Naive B cell (primary cell): ENCODE measurements around the gene DBI. TPM values are rescaled to one million over a fixed set of nuclear protein-coding genes. Genes with fewer than 3 reads are reported as not detected.
A peak's percentile ranks its signal among the peaks of the same experiment; 100 is the strongest.
"Not testable (repeated sequence)": the region's sequence is repeated elsewhere in the genome, so short reads cannot be mapped to it uniquely, and the experiment has no call there.

Source experiments
- ATAC-seq, 2 donors: fragments of 150-1000 bp; cut with Tn5 transposase; 2 replicates each; pipeline ENCODE4 v1.10.0; 2021; ENCODE audit warnings: low read depth in 2 of 2, mild to moderate bottlenecking in 2 of 2, moderate library complexity in 2 of 2
- DNase-seq: peaks from one replicate; pipeline ENCODE4 v3.0.0; 2022
- H3K27ac Mint-ChIP-seq, 6 donors: one replicate each; pipeline ENCODE4 v1.8.0; 2020 to 2022; ENCODE audit warnings: mild to moderate bottlenecking in 6 of 6, mixed read lengths in 6 of 6, moderate library complexity in 5 of 6, inconsistent platforms in 2 of 6
- H3K27me3 Mint-ChIP-seq, 3 donors: one replicate each; pipeline ENCODE4 v1.8.0; 2021 to 2022; ENCODE audit warnings: mixed read lengths in 3 of 3, mild to moderate bottlenecking in 1 of 3
- H3K36me3 Mint-ChIP-seq, 2 donors: one replicate each; pipeline ENCODE4 v1.8.0; 2020 to 2022; ENCODE audit warnings: mixed read lengths in 2 of 2, inconsistent platforms in 1 of 2, mild to moderate bottlenecking in 1 of 2
- H3K4me1 Mint-ChIP-seq, 3 donors: one replicate each; pipeline ENCODE4 v1.8.0; 2020 to 2022; ENCODE audit warnings: mixed read lengths in 3 of 3, inconsistent platforms in 1 of 3, mild to moderate bottlenecking in 1 of 3, moderate library complexity in 1 of 3
- H3K4me3 Mint-ChIP-seq, 8 donors: one replicate each; pipeline ENCODE4 v1.8.0; 2020 to 2022; ENCODE audit warnings: mild to moderate bottlenecking in 8 of 8, mixed read lengths in 8 of 8, moderate library complexity in 8 of 8, inconsistent platforms in 2 of 8
- H3K9me3 Mint-ChIP-seq, 7 donors: one replicate each; pipeline ENCODE4 v1.8.0; 2020 to 2022; ENCODE audit warnings: mixed read lengths in 7 of 7, mild to moderate bottlenecking in 5 of 7, inconsistent platforms in 2 of 7, moderate library complexity in 1 of 7
- polyA plus RNA-seq, 6 donors: library from polyadenylated mRNA; unstranded; fragments of 300-500 nt; fragmentation: Illumina TruSeq; gene quantifications; one replicate each; pipeline ENCODE4 v1.2.3, GENCODE V29; 2021; ENCODE audit warnings: low read depth in 6 of 6

The DBI gene
- polyA plus RNA-seq, 6 donors from 2014 or later, result 567 to 670 (median 595) TPM

DNA sequence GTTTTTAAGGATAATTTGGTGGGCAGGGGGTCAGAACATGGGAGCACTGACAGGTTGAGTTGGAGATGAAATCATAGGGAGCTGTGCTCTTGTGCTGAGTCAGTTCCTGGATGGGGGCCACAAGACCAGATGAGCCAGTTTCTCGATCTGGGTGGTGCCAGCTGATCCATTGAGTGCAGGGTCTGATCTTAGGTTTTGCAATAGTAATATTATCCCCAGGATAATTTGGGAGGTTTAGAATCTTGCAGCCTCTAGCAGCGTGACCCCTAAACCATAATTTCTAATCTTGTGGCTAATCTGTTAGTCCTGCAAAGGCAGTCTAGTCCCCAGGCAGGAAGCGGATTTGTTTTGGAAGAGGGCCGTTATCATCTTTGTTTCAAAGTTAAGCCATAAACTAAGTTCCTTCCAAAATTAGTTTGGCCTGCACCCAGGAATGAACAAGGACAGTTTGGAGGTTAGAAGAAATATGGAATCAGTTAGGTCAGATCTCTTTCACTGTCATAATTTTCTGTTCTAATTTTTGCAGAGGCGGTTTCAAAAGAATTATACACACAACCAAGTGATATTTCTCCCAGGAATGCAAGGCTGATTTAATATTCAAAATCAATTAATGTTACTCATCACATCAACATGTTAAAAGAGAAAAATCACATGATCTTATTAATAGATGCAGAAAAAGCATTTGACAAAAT, 23.0 kb downstream of the DBI start:
- Mint-ChIP-seq H3K36me3 (no peaks in the 10 kb centered on the region), H3K4me3 (no peak overlapping the region), H3K27ac (no peak overlapping the region), H3K27me3 (no peaks in the 10 kb centered on the region), H3K9me3 (no peaks in the 10 kb centered on the region), H3K4me1 (peaks cover 6 to 10% (median 6%) of the 10 kb centered on the region in 3 donors)
- no peak for DNase-seq
- ATAC-seq, result no peak

DNA sequence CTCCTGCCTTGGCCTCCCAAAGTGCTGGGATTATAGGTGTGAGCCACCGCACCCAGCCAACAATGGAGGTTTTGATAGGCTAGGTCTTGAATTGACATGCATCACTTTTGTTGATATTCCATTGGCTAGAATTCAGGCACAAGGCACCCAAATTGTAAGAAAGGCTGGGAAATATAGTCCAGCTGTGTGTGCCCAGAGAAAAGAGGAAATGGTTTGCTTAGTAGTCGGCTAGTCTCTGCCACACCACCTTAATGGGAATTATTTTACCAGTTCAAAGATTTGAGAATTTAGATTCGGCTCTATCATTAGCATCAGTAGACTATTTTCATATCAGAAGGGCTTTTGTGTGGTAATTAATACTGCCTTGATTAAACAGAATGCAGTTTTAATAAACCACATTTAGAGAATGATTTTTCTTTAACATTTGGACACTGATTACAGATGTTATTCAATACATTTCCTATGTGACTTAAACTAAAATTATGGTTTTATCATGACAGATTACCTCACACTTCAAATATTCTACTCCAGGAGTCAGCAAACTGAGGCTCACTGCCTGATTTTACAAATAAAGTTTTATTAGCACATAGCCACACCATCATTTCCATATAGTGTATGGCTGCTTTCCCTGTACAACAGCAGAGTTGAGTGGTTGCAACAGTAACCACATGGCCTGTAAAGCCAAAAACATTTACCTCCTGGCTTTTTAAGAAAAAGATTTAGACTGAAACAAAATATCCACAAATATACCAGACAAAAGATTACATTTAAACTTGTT, 27.4 kb downstream of the DBI start:
- Mint-ChIP-seq H3K27ac (peak overlapping the region in 1 of 6 donors; percentile 24), H3K4me3 (no peak overlapping the region), H3K27me3 (peaks cover 3 to 11% (median 10%) of the 10 kb centered on the region in 3 donors), H3K9me3 (no peaks in the 10 kb centered on the region), H3K36me3 (no peaks in the 10 kb centered on the region), H3K4me1 (peaks cover 0 to 5% (median 3%) of the 10 kb centered on the region in 3 donors)
- ATAC-seq (no peak), DNase-seq (no peak)

DNA sequence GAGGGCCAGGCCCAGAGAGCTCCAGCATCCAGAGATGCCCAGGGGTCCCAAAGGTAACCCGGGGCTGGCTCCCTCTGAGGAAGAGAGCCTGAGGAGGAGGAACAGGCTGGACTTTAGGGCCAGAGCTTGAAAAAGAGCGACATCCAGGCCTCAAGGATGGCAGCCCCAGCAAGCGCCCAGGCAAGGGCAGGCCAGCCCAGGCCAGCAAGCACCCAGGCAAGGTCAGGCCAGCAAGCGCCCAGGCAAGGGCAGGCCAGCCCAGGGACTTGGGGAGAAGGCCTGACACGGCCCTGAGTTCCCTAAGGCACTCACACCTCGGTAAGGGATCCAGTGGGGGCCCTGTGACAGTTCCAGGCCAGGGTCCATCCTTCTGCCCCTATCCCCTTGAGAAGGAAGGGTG, 30.4 kb downstream of the DBI start:
- H3K4me1 Mint-ChIP-seq, result peaks cover 0 to 5% (median 3%) of the 10 kb centered on the region in 3 donors
- H3K27ac Mint-ChIP-seq, result no peak overlapping the region
- DNase-seq (no peak), ATAC-seq (no peak)
- H3K27me3 Mint-ChIP-seq, result peaks cover 7 to 17% (median 16%) of the 10 kb centered on the region in 3 donors
- H3K9me3 Mint-ChIP-seq, result no peaks in the 10 kb centered on the region
- no peak overlapping the region for H3K4me3 Mint-ChIP-seq
- H3K36me3 Mint-ChIP-seq, result no peaks in the 10 kb centered on the region

DNA sequence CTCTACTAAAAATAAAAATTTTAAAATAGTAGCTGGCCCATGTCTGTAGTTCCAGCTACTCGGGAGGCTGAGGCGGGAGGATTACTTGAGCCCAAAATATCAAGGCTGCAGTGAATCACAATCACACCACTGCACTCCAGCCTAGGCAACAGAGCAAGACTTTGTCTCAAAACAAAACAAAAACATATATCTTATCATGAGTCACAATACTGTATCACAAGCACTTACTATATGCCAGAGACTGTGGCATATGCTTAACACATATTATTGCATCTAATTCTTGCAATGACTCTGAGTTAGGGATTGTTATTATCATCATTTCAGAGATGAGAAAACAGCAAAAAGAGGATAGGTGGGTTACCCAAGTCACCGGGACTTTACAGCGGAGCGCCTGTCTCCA, 35.3 kb downstream of the DBI start:
- DNase-seq (no peak), ATAC-seq (no peak)
- Mint-ChIP-seq H3K36me3 (no peaks in the 10 kb centered on the region), H3K9me3 (peaks cover 0 to 3% (median 0%) of the 10 kb centered on the region in 7 donors), H3K27me3 (peaks cover 7 to 26% (median 17%) of the 10 kb centered on the region in 3 donors), H3K27ac (no peak overlapping the region), H3K4me3 (no peak overlapping the region), H3K4me1 (peaks cover 0 to 5% (median 3%) of the 10 kb centered on the region in 3 donors)

DNA sequence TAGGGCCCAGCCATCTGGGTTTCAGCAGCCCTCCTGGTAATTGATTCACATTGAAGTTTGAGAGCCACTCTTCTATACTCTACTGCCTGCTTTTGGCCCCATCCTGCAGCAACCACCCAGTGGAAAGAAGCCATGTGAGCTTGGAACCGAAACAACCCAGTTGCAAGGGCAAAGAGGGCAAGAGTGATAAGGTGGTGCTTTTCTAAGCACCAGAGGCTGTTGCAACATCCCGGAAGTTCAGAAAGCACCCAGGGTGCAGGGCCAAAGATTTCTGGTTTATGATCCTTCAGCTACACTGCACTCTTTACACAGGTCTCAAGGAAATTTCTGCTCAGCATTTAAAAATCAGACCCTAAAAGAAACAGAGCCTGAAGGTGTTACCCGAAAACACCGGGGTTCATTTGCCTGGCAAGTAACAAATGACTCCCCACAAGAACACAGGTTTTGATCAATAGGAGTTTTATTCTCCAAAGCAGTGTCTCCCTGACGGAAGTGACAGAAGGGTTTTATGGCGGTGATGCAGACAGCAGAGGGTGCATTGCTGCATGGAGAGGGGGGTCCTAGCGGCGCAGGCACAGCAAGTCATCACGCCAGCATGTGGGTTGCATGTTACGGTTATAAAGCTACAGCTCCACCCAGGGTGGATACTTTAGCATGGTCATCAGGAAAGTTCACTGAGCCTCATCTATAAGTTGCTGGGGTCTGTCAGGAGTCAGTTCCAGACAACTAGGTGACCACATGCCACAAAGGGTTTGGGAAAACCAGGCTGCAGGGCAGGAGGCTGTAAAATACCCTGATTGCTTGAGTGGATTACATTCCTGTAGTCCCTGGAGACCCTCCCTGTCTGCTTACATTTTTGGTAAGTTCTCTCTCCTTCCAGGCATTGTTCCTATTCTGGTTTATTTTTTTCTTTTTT, 36.1 kb downstream of the DBI start:
- H3K36me3 Mint-ChIP-seq, result no peaks in the 10 kb centered on the region
- peaks cover 0 to 7% (median 5%) of the 10 kb centered on the region in 3 donors for H3K4me1 Mint-ChIP-seq
- H3K27me3 Mint-ChIP-seq, result peaks cover 12 to 33% (median 25%) of the 10 kb centered on the region in 3 donors
- DNase-seq (no peak), ATAC-seq (no peak)
- no peak overlapping the region for H3K27ac Mint-ChIP-seq
- H3K9me3 Mint-ChIP-seq, result peaks cover 0 to 3% (median 0%) of the 10 kb centered on the region in 7 donors
- H3K4me3 Mint-ChIP-seq, result no peak overlapping the region

DNA sequence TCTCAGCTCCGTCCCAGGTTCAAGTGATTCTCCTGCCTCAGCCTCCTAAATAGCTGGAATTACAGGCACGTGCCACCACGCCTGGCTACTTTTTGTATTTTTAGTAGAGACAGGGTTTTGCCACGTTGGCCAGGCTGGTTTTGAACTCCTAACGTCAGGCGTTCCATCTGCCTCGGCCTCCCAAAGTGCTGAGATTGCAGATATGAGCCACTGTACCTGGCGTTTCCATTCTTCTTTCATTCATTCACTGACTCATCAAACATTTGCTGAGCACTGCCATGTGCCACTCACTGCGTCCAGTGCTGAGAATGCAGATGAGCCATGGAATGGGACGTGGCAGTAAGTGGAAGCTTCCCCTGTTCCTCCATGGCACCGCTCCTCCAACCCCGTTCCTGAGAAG, 36.8 kb downstream of the DBI start:
- peak overlapping the region in 1 of 8 donors; percentile 47 for H3K4me3 Mint-ChIP-seq
- not testable (repeated sequence) for H3K27ac Mint-ChIP-seq, H3K4me1 Mint-ChIP-seq, ATAC-seq, H3K36me3 Mint-ChIP-seq, DNase-seq, H3K9me3 Mint-ChIP-seq
- peaks cover 12 to 27% (median 20%) of the 10 kb centered on the region in 3 donors for H3K27me3 Mint-ChIP-seq

DNA sequence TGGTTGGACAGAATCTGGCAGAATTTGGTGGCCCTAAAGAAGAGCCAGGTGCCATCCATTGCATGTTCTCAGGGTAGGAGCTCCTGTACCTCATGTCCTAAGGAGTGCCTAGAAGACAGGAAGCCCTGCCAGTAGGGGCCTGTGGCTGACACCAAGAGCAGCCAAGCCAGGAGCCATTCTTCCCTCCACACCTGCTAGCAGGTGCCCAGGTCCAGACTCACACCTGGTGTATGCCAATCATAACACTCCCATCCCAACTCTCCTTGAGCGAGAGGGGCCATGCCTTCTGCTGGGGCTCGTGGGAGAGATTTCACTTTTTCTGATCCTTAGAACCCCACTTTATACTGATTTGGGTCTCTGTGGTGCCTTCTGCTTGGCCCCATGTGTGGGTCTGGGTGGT, 38.4 kb downstream of the DBI start:
- no peak for DNase-seq
- H3K27me3 Mint-ChIP-seq, result peaks cover 5 to 23% (median 9%) of the 10 kb centered on the region in 3 donors
- peak overlapping the region in 1 of 8 donors; percentile 20 for H3K4me3 Mint-ChIP-seq

DNA sequence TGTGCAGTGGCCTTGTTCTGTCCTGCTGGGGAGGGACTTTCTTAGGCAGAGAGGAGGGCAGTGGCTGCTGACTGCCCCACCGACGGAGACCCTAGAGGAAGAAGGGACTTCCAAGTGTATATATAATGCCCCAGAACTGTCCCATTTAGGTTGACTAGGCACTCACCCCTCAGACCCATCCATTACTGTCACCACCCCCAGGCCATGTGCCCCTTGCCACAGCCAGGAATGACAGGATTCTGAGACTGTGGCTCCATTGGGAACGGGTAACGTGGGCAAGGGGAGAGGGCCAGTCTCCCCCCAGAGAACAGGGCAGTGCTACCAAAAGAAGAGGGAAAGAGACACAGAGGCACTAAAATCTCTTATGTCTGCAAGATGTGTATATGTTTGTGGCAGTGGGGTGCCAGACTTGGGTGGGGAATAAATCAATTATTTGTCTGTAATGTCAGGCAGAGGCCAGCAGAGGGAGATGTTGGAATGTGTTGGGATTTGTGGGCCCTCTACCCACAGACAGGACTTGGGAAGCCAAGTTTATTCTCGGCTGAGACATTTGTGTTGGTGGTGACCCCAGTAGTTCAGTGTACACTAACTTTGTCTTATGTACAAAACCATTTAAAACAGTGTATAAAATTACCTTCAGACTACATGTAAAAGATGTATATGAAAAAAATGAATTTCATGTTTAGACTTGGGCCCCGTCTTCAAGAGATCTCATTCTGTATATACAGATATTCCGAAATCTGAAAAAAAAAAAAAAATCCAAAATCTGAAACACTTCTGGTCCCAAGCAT, 40.8 kb downstream of the DBI start:
- H3K36me3 Mint-ChIP-seq, result no peaks in the 10 kb centered on the region
- H3K4me3 Mint-ChIP-seq, result no peak overlapping the region
- H3K27me3 Mint-ChIP-seq, result peaks cover 5 to 23% (median 17%) of the 10 kb centered on the region in 3 donors
- peak overlapping the region in 1 of 6 donors; percentile 49 for H3K27ac Mint-ChIP-seq
- ATAC-seq (peak in 1 of 2 donors; percentile 48), DNase-seq (peak; percentile 28)
- peaks cover 0 to 3% (median 0%) of the 10 kb centered on the region in 7 donors for H3K9me3 Mint-ChIP-seq
- peaks cover 0 to 4% (median 0%) of the 10 kb centered on the region in 3 donors for H3K4me1 Mint-ChIP-seq

More for the DNA sequence above, 38.4 kb downstream of the DBI start:
- H3K27ac Mint-ChIP-seq, result no peak overlapping the region
- ATAC-seq, result no peak
- H3K9me3 Mint-ChIP-seq, result peaks cover 0 to 3% (median 0%) of the 10 kb centered on the region in 7 donors
- peaks cover 0 to 4% (median 0%) of the 10 kb centered on the region in 3 donors for H3K4me1 Mint-ChIP-seq
- H3K36me3 Mint-ChIP-seq, result no peaks in the 10 kb centered on the region

DNA sequence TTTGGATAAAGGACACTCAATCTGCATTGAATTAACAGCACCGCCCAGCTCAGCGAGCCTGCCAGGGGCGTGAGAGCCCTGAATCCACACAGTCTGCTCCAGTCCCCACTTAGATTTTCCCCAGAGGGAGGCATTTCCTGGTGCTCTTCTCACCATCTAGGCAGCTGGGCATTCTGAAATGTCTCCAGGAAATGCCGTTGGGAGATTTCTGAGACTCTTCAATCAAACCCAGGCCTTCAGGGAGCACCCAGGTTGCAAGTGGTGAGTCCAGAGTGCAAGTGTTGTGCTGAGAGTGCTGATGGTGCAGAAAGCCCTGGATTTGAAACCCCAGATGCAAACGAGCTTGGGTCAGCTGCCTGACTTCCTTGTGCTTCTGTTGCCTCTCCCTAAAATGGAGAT, 41.4 kb downstream of the DBI start:
- Mint-ChIP-seq H3K4me1 (peaks cover 0 to 4% (median 0%) of the 10 kb centered on the region in 3 donors), H3K9me3 (peaks cover 0 to 3% (median 0%) of the 10 kb centered on the region in 7 donors), H3K27me3 (peaks cover 5 to 23% (median 17%) of the 10 kb centered on the region in 3 donors), H3K4me3 (no peak overlapping the region), H3K27ac (no peak overlapping the region), H3K36me3 (no peaks in the 10 kb centered on the region)
- no peak for DNase-seq
- no peak for ATAC-seq

DNA sequence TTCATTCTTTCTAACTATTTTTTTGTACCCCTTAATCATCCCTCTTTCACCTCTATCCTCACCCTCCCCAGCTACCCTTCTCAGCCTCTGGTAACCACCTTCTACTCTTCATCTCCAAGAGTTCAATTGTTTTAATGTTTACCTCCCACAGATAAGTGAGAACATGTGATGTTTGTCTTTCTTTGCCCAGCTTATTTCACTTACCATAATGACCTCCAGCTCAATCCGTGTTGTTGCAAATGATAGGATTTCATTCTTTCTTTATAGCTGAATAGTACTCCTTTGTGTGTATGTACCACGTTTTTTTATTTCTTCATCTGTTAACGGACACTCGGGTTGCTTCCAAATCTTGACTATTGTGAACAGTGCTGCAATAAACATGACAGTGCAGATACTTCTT, 42.7 kb downstream of the DBI start:
- Mint-ChIP-seq H3K4me3 (no peak overlapping the region), H3K4me1 (peaks cover under 1 to 5% (median 4%) of the 10 kb centered on the region in 3 donors), H3K27me3 (peaks cover 5 to 17% (median 14%) of the 10 kb centered on the region in 3 donors), H3K27ac (no peak overlapping the region), H3K9me3 (peaks cover 0 to 3% (median 0%) of the 10 kb centered on the region in 7 donors), H3K36me3 (no peaks in the 10 kb centered on the region)
- ATAC-seq, result no peak
- DNase-seq, result no peak

DNA sequence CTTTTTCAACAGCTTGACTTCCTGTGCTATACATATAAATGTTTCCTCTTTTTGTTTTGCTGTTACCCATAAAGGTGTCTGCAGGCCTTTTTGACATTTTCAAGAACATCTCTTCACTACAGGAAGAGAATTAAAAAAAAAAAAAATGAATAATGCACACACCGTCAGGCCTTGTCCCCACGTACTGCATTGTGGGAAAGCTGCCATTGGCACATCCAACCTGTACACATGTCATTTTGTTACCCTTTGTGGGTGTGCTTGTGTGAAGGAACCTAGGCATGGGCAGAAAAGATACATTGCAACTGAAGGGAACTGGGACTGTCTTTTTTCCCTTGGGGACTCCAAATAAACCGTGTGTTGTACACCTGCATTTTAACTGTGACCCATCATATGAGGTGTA, 48.1 kb downstream of the DBI start:
- H3K27ac Mint-ChIP-seq, result no peak overlapping the region
- no peak overlapping the region for H3K4me3 Mint-ChIP-seq
- H3K36me3 Mint-ChIP-seq, result no peaks in the 10 kb centered on the region
- peaks cover 0 to 3% (median 0%) of the 10 kb centered on the region in 7 donors for H3K9me3 Mint-ChIP-seq
- ATAC-seq, result no peak
- peaks cover 4 to 17% (median 15%) of the 10 kb centered on the region in 3 donors for H3K4me1 Mint-ChIP-seq
- peaks cover 6 to 14% (median 6%) of the 10 kb centered on the region in 3 donors for H3K27me3 Mint-ChIP-seq
- no peak for DNase-seq

DNA sequence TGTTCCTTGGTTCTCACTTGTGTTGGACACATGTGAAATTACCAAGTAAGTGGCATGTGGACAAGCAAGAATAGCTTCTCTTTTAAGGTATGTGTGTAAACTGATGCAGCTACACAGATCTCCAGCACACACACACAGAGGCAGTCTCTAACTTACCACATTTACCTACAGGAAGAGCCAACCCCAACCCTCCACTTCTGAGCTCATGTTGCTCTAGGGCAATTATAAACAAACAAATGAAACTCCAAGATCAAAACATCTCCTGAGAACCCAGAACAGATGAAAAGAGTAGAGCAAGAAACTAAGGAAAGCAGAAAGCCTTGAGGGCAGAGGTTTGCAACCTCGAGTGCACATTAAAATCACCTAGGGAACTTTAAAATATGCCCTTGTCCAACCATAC, 48.9 kb downstream of the DBI start:
- peak overlapping the region in 3 of 8 donors; percentile 3 to 73 (median 10) for H3K4me3 Mint-ChIP-seq
- no peak for DNase-seq

More for the DNA sequence above, 48.9 kb downstream of the DBI start:
- ATAC-seq, result no peak
- Mint-ChIP-seq H3K27me3 (peaks cover 6 to 22% (median 10%) of the 10 kb centered on the region in 3 donors), H3K36me3 (no peaks in the 10 kb centered on the region), H3K27ac (peak overlapping the region in 1 of 6 donors; percentile 43), H3K9me3 (peaks cover 0 to 3% (median 0%) of the 10 kb centered on the region in 7 donors), H3K4me1 (peaks cover 4 to 17% (median 15%) of the 10 kb centered on the region in 3 donors)
